ENCODE measurements around the gene DAZAP2. TPM values are rescaled to one million over a fixed set of nuclear protein-coding genes. Genes with fewer than 3 reads are reported as not detected.

Gene DAZAP2
- total and polyA plus RNA-seq, 4 donors = 66.0 to 218 (median 135) TPM

DNA sequence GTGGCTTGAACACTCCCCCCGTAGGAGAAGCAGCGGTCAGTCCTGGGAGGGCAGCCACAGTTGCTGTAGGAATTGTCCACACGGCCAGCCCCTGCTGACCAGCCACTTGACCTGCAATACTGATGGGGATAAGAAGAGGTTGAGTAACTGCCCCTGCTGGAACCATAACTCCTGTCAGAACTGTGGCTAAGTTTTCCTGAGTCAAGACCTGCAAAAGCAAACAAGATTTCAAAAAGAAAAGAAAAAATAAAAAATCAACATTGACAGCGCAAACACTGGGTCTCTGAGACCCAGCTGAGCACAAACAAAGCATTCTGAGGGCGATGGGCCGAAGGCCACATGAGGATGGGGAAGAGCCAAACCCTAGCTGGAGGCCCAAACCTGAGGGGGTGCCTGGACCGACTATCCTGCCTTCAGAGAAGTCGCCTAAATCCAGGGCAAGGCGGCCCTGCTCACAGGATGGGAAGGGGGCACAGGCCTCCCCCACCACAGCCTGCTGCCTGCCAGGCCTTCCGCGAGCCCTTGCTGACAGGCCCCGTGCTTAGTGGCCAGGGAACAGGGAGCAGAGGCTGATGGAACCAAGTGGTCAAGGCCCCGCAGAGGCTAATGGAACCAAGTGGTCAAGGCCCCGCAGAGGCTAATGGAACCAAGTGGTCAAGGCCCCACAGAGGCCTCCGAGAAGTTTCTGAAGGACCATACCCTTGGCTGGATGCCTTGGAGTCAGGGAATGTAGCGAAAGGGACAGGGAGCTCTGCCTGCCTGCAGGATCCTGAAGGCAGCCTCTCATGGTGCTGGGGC lies 39.9 kb upstream of the DAZAP2 start:
- H3K27ac ChIP-seq (ENCODE audit: low read depth in 1 of 2, low read length in 2 of 2) = no peak overlapping the region
- no peaks in the 10 kb centered on the region for H3K27me3 ChIP-seq (ENCODE audit: control insufficient read depth in 4 of 4, insufficient read depth in 4 of 4, low read length in 3 of 4)
- peaks cover 0 to 2% (median 0%) of the 10 kb centered on the region in 4 donors for H3K4me1 ChIP-seq (ENCODE audit: control insufficient read depth in 4 of 4, insufficient read depth in 4 of 4, low read length in 3 of 4)
- no peaks in the 10 kb centered on the region for H3K36me3 ChIP-seq (ENCODE audit: control insufficient read depth in 4 of 4, insufficient read depth in 3 of 4, low read depth in 1 of 4, low read length in 3 of 4)
- no peak for TF ChIP-seq GABPA (IDR thresholded peaks at IDR 0.05 in 1 of 2, conservative IDR thresholded peaks at IDR 0.05 in 1 of 2)
- no peak for TF ChIP-seq HNF4G (IDR thresholded peaks at IDR 0.05)
- TF ChIP-seq JUND (IDR thresholded peaks at IDR 0.05) = no peak
- TF ChIP-seq HNF4A (conservative IDR thresholded peaks at IDR 0.05) = no peak
- TF ChIP-seq RAD21 (IDR thresholded peaks at IDR 0.05) = no peak
- TF ChIP-seq ZBTB33 (IDR thresholded peaks at IDR 0.05) = no peak
- no peak for TF ChIP-seq SP1 (IDR thresholded peaks at IDR 0.05)
- H3K4me3 ChIP-seq (ENCODE audit: low read depth in 1 of 3, low read length in 3 of 3) = no peak overlapping the region
- DNase-seq (ENCODE audit: low spot score) = no peak
- 91% methylated on average over 16 of the region's 16 CpGs for WGBS
- no peaks in the 10 kb centered on the region for H3K9me3 ChIP-seq (ENCODE audit: control insufficient read depth in 4 of 4, low read length in 3 of 4)
- no peak overlapping the region for H3K9ac ChIP-seq (ENCODE audit: low read depth in 1 of 2, low read length in 2 of 2)

DNA sequence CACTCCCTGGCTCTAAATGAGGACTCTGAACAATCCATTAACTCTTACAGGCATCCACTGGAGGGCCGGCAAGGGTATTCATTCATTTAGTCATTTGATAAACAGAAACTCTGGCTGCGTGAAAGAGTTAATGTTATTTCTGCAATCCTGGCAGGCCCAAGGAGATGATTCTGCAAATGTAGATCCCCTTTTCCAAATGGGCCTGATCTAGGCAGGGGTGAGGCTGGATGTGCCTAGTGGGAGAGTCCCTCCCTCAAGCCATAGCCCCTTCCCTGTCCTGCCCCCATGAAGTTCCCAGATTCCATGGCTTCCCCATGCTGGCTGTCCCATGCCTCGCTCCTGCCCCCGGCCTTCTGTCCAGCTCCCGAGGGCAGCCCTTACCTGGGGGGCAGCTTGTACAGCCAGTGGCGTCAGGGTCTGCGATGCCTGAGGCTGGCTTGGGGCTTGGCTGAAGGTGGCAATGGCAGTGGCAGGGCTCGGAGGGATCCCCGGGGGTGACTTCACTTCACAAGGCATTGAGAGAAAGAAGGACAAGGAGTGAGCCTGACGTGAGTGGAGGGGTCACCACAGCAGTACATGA lies 39.2 kb upstream of the DAZAP2 start:
- Histone ChIP-seq H3K9me3 (ENCODE audit: control insufficient read depth in 4 of 4, low read length in 3 of 4) (no peaks in the 10 kb centered on the region), H3K4me1 (ENCODE audit: control insufficient read depth in 4 of 4, insufficient read depth in 4 of 4, low read length in 3 of 4) (peaks cover 0 to 2% (median 0%) of the 10 kb centered on the region in 4 donors), H3K4me3 (ENCODE audit: low read depth in 1 of 3, low read length in 3 of 3) (no peak overlapping the region), H3K36me3 (ENCODE audit: control insufficient read depth in 4 of 4, insufficient read depth in 3 of 4, low read depth in 1 of 4, low read length in 3 of 4) (no peaks in the 10 kb centered on the region), H3K27ac (ENCODE audit: low read depth in 1 of 2, low read length in 2 of 2) (no peak overlapping the region), H3K27me3 (ENCODE audit: control insufficient read depth in 4 of 4, insufficient read depth in 4 of 4, low read length in 3 of 4) (no peaks in the 10 kb centered on the region), H3K9ac (ENCODE audit: low read depth in 1 of 2, low read length in 2 of 2) (no peak overlapping the region)
- WGBS = 94% methylated on average over 10 of the region's 10 CpGs
- DNase-seq (ENCODE audit: low spot score) = no peak
- no peak for TF ChIP-seq SP1 (IDR thresholded peaks at IDR 0.05)
- TF ChIP-seq FOXA1 (IDR thresholded peaks at IDR 0.05) = no peak
- TF ChIP-seq, protein P1, sequence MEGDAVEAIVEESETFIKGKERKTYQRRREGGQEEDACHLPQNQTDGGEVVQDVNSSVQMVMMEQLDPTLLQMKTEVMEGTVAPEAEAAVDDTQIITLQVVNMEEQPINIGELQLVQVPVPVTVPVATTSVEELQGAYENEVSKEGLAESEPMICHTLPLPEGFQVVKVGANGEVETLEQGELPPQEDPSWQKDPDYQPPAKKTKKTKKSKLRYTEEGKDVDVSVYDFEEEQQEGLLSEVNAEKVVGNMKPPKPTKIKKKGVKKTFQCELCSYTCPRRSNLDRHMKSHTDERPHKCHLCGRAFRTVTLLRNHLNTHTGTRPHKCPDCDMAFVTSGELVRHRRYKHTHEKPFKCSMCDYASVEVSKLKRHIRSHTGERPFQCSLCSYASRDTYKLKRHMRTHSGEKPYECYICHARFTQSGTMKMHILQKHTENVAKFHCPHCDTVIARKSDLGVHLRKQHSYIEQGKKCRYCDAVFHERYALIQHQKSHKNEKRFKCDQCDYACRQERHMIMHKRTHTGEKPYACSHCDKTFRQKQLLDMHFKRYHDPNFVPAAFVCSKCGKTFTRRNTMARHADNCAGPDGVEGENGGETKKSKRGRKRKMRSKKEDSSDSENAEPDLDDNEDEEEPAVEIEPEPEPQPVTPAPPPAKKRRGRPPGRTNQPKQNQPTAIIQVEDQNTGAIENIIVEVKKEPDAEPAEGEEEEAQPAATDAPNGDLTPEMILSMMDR (IDR thresholded peaks at IDR 0.05; ENCODE audit: low read depth, low read length, missing input control) = no peak
- no peak for TF ChIP-seq HNF4A (conservative IDR thresholded peaks at IDR 0.05)
- TF ChIP-seq, protein P2, sequence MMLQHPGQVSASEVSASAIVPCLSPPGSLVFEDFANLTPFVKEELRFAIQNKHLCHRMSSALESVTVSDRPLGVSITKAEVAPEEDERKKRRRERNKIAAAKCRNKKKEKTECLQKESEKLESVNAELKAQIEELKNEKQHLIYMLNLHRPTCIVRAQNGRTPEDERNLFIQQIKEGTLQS (IDR thresholded peaks at IDR 0.05) = no peak
- TF ChIP-seq HNF4G (IDR thresholded peaks at IDR 0.05) = no peak
- no peak for TF ChIP-seq FOXA2 (IDR thresholded peaks at IDR 0.05)

GRCh38 chr12:51200156-51200555 lies 38.5 kb upstream of the DAZAP2 start:
- 77% methylated on average over 7 of the region's 7 CpGs for WGBS
- H3K27ac ChIP-seq (ENCODE audit: low read depth in 1 of 2, low read length in 2 of 2) = no peak overlapping the region
- H3K4me3 ChIP-seq (ENCODE audit: low read depth in 1 of 3, low read length in 3 of 3) = no peak overlapping the region
- TF ChIP-seq HNF4A (conservative IDR thresholded peaks at IDR 0.05) = peak; percentile 36 to 60
- TF ChIP-seq YY1 (IDR thresholded peaks at IDR 0.05) = no peak
- no peaks in the 10 kb centered on the region for H3K27me3 ChIP-seq (ENCODE audit: control insufficient read depth in 4 of 4, insufficient read depth in 4 of 4, low read length in 3 of 4)
- H3K9me3 ChIP-seq (ENCODE audit: control insufficient read depth in 4 of 4, low read length in 3 of 4) = no peaks in the 10 kb centered on the region
- peaks cover 0 to 2% (median 0%) of the 10 kb centered on the region in 4 donors for H3K4me1 ChIP-seq (ENCODE audit: control insufficient read depth in 4 of 4, insufficient read depth in 4 of 4, low read length in 3 of 4)
- DNase-seq (ENCODE audit: low spot score) = no peak
- H3K9ac ChIP-seq (ENCODE audit: low read depth in 1 of 2, low read length in 2 of 2) = no peak overlapping the region
- no peaks in the 10 kb centered on the region for H3K36me3 ChIP-seq (ENCODE audit: control insufficient read depth in 4 of 4, insufficient read depth in 3 of 4, low read depth in 1 of 4, low read length in 3 of 4)
